GM23338 (cell line): ENCODE measurements around the gene IL12RB1. TPM values are rescaled to one million over a fixed set of nuclear protein-coding genes. Genes with fewer than 3 reads are reported as not detected.

Experiments
- ATAC-seq: fragments of 200-7000 bp; cut with Tn5 transposase; 3 replicates; pipeline ENCODE4 v1.9.1; 2020
- DNase-seq: peaks from one replicate; pipeline ENCODE4 v3.0.0-alpha.2; 2015; ENCODE audit warnings: low spot score
- H2AFZ ChIP-seq: fragments of 200-600 bp; sonication (generic); 2 replicates; pipeline ENCODE4 v1.8.0; 2016; ENCODE audit warnings: antibody characterized with exemption, mild to moderate bottlenecking, moderate library complexity
- H3F3A ChIP-seq: fragments of 200-600 bp; sonication (generic); replicated peaks from 2 replicates; pipeline ENCODE4 v1.8.0; 2017; ENCODE audit warnings: antibody characterized with exemption, mixed run types, low read depth
- H3K27ac ChIP-seq: fragments of 200-600 bp; sonication (generic); 2 replicates; pipeline ENCODE4 v1.6.1; 2016; ENCODE audit warnings: low read depth
- H3K27me3 ChIP-seq: fragments of 200-600 bp; sonication (generic); 2 replicates; pipeline ENCODE4 v1.8.0; 2016; ENCODE audit warnings: mild to moderate bottlenecking, mixed run types, moderate library complexity; ENCODE audit not compliant: insufficient read depth
- H3K36me3 ChIP-seq: fragments of 200-600 bp; sonication (generic); 2 replicates; pipeline ENCODE4 v1.8.0; 2016; ENCODE audit warnings: mild to moderate bottlenecking; ENCODE audit not compliant: insufficient read depth
- H3K4me1 ChIP-seq: fragments of 200-600 bp; sonication (generic); 2 replicates; pipeline ENCODE4 v1.8.0; 2016; ENCODE audit warnings: mild to moderate bottlenecking, moderate library complexity; ENCODE audit not compliant: insufficient read depth
- H3K4me2 ChIP-seq: fragments of 200-600 bp; sonication (generic); 2 replicates; pipeline ENCODE4 v1.7.1; 2017; ENCODE audit warnings: mixed run types
- H3K4me3 ChIP-seq: fragments of 200-600 bp; sonication (generic); 2 replicates; pipeline ENCODE4 v1.6.1; 2016; ENCODE audit warnings: mixed run types
- H3K79me2 ChIP-seq: fragments of 200-600 bp; sonication (generic); replicated peaks from 2 replicates; pipeline ENCODE4 v1.8.0; 2017; ENCODE audit warnings: mild to moderate bottlenecking; ENCODE audit not compliant: insufficient read depth
- H3K9me2 ChIP-seq: fragments of 200-600 bp; sonication (generic); 2 replicates; pipeline ENCODE4 v1.8.0; 2017; ENCODE audit not compliant: insufficient read depth
- H4K20me1 ChIP-seq: fragments of 200-600 bp; sonication (generic); replicated peaks from 2 replicates; pipeline ENCODE4 v1.8.0; 2017; ENCODE audit warnings: mild to moderate bottlenecking; ENCODE audit not compliant: insufficient read depth
- H3K27ac Mint-ChIP-seq: 2 replicates; pipeline ENCODE4 v1.8.0; 2020; ENCODE audit warnings: inconsistent platforms, mild to moderate bottlenecking, moderate library complexity, mixed read lengths
- H3K27me3 Mint-ChIP-seq: 3 replicates; pipeline ENCODE4 v1.8.0; 2022; ENCODE audit warnings: low read depth, mild to moderate bottlenecking, moderate library complexity, mixed read lengths, inconsistent platforms; ENCODE audit not compliant: insufficient read depth, poor library complexity
- H3K36me3 Mint-ChIP-seq: 3 replicates; pipeline ENCODE4 v1.8.0; 2021; ENCODE audit warnings: low read depth, mild to moderate bottlenecking, inconsistent platforms, moderate library complexity, mixed read lengths
- H3K4me1 Mint-ChIP-seq: 3 replicates; pipeline ENCODE4 v1.8.0; 2020; ENCODE audit warnings: mild to moderate bottlenecking, inconsistent platforms, mixed read lengths
- H3K4me3 Mint-ChIP-seq: 3 replicates; pipeline ENCODE4 v1.8.0; 2021; ENCODE audit warnings: moderate library complexity, mild to moderate bottlenecking, inconsistent platforms, mixed read lengths
- H3K9me3 Mint-ChIP-seq: 3 replicates; pipeline ENCODE4 v1.8.0; 2020; ENCODE audit warnings: moderate library complexity, mild to moderate bottlenecking, inconsistent platforms, mixed read lengths
- CREB1 ChIP-seq: fragments of 250-450 bp; sonication (Bioruptor Pico); IDR thresholded peaks from 2 replicates; pipeline ENCODE4 v1.5.0; 2020; ENCODE audit warnings: low read depth, mild to moderate bottlenecking, moderate library complexity
- EZH2 ChIP-seq: fragments of 200-600 bp; sonication (generic); IDR thresholded peaks from one replicate; pipeline ENCODE4 v1.8.0; 2017; ENCODE audit warnings: antibody characterized with exemption, mild to moderate bottlenecking, low read depth; ENCODE audit not compliant: unreplicated experiment
- EZH2phosphoT487 ChIP-seq: fragments of 200-600 bp; sonication (generic); IDR thresholded peaks from one replicate; pipeline ENCODE4 v1.8.1; 2018; ENCODE audit warnings: antibody characterized with exemption; ENCODE audit not compliant: unreplicated experiment
- JUNB ChIP-seq: IDR thresholded peaks from one replicate; pipeline ENCODE4 v1.6.1; 2016; ENCODE audit warnings: antibody characterized with exemption; ENCODE audit not compliant: unreplicated experiment
- NANOG ChIP-seq: IDR thresholded peaks from 2 replicates; pipeline ENCODE4 v1.6.1; 2016; ENCODE audit warnings: antibody characterized with exemption, borderline replicate concordance
- POLR2AphosphoS5 ChIP-seq: IDR thresholded peaks from 2 replicates; pipeline ENCODE4 v1.6.1; 2016; ENCODE audit warnings: antibody characterized with exemption, low read depth
- STAT1 ChIP-seq: IDR thresholded peaks from one replicate; pipeline ENCODE4 v1.6.1; 2016; ENCODE audit warnings: antibody characterized with exemption; ENCODE audit not compliant: unreplicated experiment
- ZNF114 ChIP-seq: fragments of 250-450 bp; sonication (Bioruptor Pico); IDR thresholded peaks from 2 replicates; pipeline ENCODE4 v1.5.0; 2020; ENCODE audit warnings: mild to moderate bottlenecking, moderate library complexity
- ZNF331 ChIP-seq: fragments of 250-450 bp; sonication (Bioruptor Pico); IDR thresholded peaks from 2 replicates; pipeline ENCODE4 v1.5.0; 2020; ENCODE audit warnings: low read depth, mild to moderate bottlenecking, moderate library complexity
- polyA plus RNA-seq: library from polyadenylated mRNA; unstranded; fragments of >200 nt; fragmentation: Nextera tagmentation; extraction: Ambion mirVana; gene quantifications from 2 replicates; pipeline ENCODE4 v1.2.1, GENCODE V29; 2016
- total RNA-seq: library from RNA; depleted of rRNA; stranded (reverse); fragments of >200 nt; shearing (Covaris generic); gene quantifications from 2 replicates; pipeline ENCODE4 v1.2.3, GENCODE V29; 2014
- TF ChIP-seq, protein P1 (sequence below): fragments of 250-450 bp; sonication (Bioruptor Pico); IDR thresholded peaks from 2 replicates; pipeline ENCODE4 v1.5.0; 2020; ENCODE audit warnings: mild to moderate bottlenecking, moderate library complexity
- TF ChIP-seq, protein P2 (sequence below), 2 experiments: fragments of 200-600 bp in 1 of 2; sonication (generic) in 1 of 2; conservative IDR thresholded peaks; 2 replicates each; pipeline versions ENCODE4 v1.5.1 to v1.6.1; 2016 to 2017; ENCODE audit warnings: antibody characterized with exemption in 2 of 2, low read depth in 2 of 2, mild to moderate bottlenecking in 2 of 2, moderate library complexity in 1 of 2
- TF ChIP-seq, protein P3 (sequence below): IDR thresholded peaks from one replicate; pipeline ENCODE4 v1.6.1; 2018; ENCODE audit warnings: antibody characterized with exemption; ENCODE audit not compliant: unreplicated experiment
- TF ChIP-seq, protein P4 (sequence below): IDR thresholded peaks from 2 replicates; pipeline ENCODE4 v1.6.1; 2016; ENCODE audit warnings: antibody characterized with exemption

Gene IL12RB1
- total and polyA plus RNA-seq, 2 experiments from 2014 or later: not detected

DNA sequence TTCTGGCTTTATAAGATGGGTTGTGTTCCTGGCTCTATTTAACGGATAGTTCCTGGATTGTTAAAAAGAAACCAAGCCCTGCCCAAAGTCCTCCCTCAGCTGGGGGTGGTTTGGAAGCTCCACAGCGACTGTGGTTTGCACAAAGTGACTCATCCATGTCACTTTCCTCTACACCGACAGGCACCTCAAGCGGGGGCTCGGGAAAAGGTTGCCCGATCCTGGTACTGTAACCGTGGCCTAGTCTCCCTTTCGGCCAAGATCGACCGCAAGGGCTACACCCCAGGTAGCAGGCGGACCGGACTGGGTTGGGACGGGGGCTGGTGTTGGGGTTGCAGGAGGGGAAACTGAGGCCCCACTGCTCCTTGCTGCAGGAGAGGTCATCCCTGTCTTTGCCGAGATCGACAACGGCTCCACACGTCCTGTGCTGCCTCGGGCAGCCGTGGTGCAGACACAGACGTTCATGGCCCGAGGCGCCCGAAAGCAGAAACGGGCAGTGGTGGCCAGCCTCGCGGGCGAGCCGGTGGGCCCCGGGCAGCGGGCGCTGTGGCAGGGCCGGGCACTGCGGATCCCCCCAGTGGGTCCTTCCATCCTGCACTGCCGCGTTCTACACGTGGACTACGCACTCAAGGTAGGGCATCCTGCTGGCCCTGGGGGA, 77.2 kb downstream of the IL12RB1 start:
- Histone ChIP-seq H3K4me2 (no peak overlapping the region), H3K27me3 (0 out of 2 replicates have a peak, but pooled peaks cover 6% of the 10 kb centered on the region), H3K9me2 (no peaks in the 10 kb centered on the region), H4K20me1 (no peaks in the 10 kb centered on the region), H3K4me1 (no peaks in the 10 kb centered on the region; the same call in 1 of the 2 replicates), H3K4me3 (no peak overlapping the region), H3K79me2 (no peaks in the 10 kb centered on the region), H3F3A (no peaks in the 10 kb centered on the region), H3K36me3 (no peaks in the 10 kb centered on the region), H2AFZ (no peak overlapping the region), H3K27ac (no peak overlapping the region)
- Mint-ChIP-seq H3K9me3 (peaks cover 7% of the 10 kb centered on the region; the same call in 2 of the 3 replicates), H3K36me3 (peaks cover 3% of the 10 kb centered on the region; the same call in 2 of the 3 replicates), H3K27ac (no peak overlapping the region), H3K4me3 (no peak overlapping the region), H3K27me3 (peaks cover 11% of the 10 kb centered on the region), H3K4me1 (no peaks in the 10 kb centered on the region; the same call in 2 of the 3 replicates)
- TF ChIP-seq, protein P1, sequence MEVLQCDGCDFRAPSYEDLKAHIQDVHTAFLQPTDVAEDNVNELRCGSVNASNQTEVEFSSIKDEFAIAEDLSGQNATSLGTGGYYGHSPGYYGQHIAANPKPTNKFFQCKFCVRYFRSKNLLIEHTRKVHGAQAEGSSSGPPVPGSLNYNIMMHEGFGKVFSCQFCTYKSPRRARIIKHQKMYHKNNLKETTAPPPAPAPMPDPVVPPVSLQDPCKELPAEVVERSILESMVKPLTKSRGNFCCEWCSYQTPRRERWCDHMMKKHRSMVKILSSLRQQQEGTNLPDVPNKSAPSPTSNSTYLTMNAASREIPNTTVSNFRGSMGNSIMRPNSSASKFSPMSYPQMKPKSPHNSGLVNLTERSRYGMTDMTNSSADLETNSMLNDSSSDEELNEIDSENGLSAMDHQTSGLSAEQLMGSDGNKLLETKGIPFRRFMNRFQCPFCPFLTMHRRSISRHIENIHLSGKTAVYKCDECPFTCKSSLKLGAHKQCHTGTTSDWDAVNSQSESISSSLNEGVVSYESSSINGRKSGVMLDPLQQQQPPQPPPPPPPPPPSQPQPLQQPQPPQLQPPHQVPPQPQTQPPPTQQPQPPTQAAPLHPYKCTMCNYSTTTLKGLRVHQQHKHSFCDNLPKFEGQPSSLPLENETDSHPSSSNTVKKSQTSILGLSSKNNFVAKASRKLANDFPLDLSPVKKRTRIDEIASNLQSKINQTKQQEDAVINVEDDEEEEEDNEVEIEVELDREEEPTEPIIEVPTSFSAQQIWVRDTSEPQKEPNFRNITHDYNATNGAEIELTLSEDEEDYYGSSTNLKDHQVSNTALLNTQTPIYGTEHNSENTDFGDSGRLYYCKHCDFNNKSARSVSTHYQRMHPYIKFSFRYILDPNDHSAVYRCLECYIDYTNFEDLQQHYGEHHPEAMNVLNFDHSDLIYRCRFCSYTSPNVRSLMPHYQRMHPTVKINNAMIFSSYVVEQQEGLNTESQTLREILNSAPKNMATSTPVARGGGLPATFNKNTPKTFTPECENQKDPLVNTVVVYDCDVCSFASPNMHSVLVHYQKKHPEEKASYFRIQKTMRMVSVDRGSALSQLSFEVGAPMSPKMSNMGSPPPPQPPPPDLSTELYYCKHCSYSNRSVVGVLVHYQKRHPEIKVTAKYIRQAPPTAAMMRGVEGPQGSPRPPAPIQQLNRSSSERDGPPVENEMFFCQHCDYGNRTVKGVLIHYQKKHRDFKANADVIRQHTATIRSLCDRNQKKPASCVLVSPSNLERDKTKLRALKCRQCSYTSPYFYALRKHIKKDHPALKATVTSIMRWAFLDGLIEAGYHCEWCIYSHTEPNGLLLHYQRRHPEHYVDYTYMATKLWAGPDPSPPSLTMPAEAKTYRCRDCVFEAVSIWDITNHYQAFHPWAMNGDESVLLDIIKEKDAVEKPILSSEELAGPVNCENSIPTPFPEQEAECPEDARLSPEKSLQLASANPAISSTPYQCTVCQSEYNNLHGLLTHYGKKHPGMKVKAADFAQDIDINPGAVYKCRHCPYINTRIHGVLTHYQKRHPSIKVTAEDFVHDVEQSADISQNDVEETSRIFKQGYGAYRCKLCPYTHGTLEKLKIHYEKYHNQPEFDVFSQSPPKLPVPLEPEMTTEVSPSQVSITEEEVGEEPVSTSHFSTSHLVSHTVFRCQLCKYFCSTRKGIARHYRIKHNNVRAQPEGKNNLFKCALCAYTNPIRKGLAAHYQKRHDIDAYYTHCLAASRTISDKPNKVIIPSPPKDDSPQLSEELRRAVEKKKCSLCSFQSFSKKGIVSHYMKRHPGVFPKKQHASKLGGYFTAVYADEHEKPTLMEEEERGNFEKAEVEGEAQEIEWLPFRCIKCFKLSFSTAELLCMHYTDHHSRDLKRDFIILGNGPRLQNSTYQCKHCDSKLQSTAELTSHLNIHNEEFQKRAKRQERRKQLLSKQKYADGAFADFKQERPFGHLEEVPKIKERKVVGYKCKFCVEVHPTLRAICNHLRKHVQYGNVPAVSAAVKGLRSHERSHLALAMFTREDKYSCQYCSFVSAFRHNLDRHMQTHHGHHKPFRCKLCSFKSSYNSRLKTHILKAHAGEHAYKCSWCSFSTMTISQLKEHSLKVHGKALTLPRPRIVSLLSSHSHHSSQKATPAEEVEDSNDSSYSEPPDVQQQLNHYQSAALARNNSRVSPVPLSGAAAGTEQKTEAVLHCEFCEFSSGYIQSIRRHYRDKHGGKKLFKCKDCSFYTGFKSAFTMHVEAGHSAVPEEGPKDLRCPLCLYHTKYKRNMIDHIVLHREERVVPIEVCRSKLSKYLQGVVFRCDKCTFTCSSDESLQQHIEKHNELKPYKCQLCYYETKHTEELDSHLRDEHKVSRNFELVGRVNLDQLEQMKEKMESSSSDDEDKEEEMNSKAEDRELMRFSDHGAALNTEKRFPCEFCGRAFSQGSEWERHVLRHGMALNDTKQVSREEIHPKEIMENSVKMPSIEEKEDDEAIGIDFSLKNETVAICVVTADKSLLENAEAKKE (CRISPR knock-in tag): no peak
- TF ChIP-seq NANOG (no peak), POLR2AphosphoS5 (no peak), JUNB (no peak), STAT1 (no peak), ZNF331 (CRISPR knock-in tag) (no peak), EZH2 (no peak), CREB1 (no peak), ZNF114 (CRISPR knock-in tag) (no peak), EZH2phosphoT487 (no peak)
- TF ChIP-seq, protein P2, sequence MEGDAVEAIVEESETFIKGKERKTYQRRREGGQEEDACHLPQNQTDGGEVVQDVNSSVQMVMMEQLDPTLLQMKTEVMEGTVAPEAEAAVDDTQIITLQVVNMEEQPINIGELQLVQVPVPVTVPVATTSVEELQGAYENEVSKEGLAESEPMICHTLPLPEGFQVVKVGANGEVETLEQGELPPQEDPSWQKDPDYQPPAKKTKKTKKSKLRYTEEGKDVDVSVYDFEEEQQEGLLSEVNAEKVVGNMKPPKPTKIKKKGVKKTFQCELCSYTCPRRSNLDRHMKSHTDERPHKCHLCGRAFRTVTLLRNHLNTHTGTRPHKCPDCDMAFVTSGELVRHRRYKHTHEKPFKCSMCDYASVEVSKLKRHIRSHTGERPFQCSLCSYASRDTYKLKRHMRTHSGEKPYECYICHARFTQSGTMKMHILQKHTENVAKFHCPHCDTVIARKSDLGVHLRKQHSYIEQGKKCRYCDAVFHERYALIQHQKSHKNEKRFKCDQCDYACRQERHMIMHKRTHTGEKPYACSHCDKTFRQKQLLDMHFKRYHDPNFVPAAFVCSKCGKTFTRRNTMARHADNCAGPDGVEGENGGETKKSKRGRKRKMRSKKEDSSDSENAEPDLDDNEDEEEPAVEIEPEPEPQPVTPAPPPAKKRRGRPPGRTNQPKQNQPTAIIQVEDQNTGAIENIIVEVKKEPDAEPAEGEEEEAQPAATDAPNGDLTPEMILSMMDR (conservative IDR thresholded peaks at IDR 0.05; ENCODE audit: low read depth in 2 of 2): no peak
- TF ChIP-seq, protein P3, sequence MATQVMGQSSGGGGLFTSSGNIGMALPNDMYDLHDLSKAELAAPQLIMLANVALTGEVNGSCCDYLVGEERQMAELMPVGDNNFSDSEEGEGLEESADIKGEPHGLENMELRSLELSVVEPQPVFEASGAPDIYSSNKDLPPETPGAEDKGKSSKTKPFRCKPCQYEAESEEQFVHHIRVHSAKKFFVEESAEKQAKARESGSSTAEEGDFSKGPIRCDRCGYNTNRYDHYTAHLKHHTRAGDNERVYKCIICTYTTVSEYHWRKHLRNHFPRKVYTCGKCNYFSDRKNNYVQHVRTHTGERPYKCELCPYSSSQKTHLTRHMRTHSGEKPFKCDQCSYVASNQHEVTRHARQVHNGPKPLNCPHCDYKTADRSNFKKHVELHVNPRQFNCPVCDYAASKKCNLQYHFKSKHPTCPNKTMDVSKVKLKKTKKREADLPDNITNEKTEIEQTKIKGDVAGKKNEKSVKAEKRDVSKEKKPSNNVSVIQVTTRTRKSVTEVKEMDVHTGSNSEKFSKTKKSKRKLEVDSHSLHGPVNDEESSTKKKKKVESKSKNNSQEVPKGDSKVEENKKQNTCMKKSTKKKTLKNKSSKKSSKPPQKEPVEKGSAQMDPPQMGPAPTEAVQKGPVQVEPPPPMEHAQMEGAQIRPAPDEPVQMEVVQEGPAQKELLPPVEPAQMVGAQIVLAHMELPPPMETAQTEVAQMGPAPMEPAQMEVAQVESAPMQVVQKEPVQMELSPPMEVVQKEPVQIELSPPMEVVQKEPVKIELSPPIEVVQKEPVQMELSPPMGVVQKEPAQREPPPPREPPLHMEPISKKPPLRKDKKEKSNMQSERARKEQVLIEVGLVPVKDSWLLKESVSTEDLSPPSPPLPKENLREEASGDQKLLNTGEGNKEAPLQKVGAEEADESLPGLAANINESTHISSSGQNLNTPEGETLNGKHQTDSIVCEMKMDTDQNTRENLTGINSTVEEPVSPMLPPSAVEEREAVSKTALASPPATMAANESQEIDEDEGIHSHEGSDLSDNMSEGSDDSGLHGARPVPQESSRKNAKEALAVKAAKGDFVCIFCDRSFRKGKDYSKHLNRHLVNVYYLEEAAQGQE: no peak
- TF ChIP-seq, protein P4, sequence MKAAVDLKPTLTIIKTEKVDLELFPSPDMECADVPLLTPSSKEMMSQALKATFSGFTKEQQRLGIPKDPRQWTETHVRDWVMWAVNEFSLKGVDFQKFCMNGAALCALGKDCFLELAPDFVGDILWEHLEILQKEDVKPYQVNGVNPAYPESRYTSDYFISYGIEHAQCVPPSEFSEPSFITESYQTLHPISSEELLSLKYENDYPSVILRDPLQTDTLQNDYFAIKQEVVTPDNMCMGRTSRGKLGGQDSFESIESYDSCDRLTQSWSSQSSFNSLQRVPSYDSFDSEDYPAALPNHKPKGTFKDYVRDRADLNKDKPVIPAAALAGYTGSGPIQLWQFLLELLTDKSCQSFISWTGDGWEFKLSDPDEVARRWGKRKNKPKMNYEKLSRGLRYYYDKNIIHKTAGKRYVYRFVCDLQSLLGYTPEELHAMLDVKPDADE: no peak
- ATAC-seq (no peak), DNase-seq (no peak)
